Nucleus accumbens (tissue), 56 donors: ENCODE results near the gene IRAK2.
"Not testable (repeated sequence)": the region's sequence is repeated elsewhere in the genome, so short reads cannot be mapped to it uniquely, and the experiment has no call there.

Source experiments
- DNase-seq, 56 donors: peaks; one replicate each; lab custom pipeline; 2025; lab: John Stamatoyannopoulos, UW

The IRAK2 gene

GRCh38 chr3:10157031-10157430 is 7.7 kb upstream of the IRAK2 start:
- DNase-seq: no peak

DNA sequence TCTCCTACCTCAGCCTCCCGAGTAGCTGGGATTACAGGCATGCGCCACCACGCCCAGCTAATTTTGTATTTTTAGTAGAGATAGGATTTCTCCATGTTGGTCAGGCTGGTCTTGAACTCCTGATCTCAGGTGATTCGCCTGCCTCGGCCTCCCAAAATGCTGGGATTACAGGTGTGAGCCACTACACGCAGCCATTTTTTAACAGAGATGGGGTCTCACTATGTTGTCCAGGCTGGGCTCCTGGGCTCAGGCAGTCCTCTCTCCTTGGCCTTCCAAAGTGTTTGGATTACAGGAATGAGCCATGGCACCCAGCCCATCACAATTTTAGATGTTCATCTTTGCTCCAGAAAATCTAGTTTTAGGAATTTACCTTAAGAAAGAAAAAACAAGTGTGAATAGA is 6.2 kb upstream of the IRAK2 start:
- not testable (repeated sequence) for DNase-seq

DNA sequence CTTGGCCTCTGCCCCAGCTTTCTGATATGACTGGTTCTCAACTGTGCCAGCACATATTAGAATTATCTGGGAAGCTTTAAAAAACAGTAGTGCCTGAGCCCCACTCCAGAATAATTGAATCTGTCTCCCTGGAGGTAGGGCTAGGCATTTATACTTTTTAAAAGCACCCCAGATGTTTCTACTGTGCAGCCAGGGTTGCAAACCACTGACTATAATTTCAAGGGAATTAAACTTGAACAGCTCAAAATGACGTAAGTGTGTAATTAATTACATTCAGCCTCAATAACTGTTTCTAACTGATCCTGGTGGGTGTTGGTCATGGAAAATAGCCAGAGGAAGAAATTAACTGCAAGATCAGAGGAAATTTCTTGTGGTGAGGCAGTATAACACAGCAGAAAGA is 4.4 kb upstream of the IRAK2 start:
- no peak for DNase-seq

DNA sequence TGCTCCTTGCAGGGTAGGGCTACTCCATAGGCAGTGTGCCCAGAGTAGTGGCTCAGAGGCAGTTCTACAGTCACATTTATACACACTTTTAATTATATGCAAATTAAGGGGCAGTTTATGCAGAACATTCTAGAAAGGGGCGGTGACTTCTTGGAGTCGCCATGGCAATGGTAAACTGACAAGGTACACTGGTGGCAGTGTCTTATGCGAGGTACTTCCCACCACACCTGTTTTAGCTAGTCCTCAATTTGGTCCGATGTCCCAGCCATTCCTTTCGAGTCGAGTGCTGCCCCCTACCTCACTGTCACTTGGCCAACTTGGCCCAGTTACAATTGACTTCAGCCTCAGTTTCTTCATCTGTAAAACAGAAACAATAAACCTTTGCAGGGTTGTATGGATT is 3.8 kb upstream of the IRAK2 start:
- DNase-seq: no peak

DNA sequence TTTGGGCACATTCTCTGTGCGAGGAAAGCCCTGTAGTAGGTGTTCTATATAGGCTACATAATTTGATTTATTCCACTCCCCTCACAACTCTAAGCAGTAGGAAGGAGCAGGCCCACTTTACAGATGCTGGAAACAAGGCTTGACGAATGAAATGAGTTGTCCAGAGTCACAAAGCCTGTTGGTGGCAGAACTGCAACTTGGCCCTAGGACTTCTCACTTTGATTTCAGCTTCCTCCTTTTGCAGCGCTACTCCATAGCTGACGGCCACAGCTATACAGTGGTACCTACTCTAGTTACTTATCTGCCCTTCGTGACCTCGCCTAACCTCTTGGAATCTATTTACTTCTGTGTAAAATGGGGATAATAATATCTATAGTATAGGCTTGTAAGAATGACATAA is 2.5 kb upstream of the IRAK2 start:
- no peak for DNase-seq

DNA sequence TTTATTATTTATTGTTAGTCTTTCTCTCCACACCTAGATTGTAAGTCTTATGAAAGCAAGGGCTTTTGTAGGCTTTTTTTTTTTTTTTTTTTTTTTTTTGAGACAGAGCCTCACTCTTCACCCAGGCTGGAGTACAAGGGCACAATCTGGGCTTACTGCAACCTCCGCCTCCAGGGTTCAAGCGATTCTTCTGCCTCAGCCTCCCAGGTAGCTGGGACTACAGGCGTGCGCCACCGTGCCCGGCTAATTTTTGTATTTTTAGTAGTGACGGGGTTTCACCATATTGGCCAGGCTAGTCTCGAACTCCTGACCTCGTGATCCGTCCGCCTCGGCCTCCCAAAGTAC is 546 bp upstream of the IRAK2 start:
- DNase-seq: not testable (repeated sequence)

GRCh38 chr3:10166213-10166604 is 1.5 kb downstream of the IRAK2 start:
- DNase-seq: no peak

- DNase-seq: peak in 1 of 56 donors; percentile 5
These were observed 4.3 kb downstream of the IRAK2 start for GRCh38 chr3:10169000-10169496.

- DNase-seq: no peak
These were observed 6.3 kb downstream of the IRAK2 start for GRCh38 chr3:10170915-10171478.

DNA sequence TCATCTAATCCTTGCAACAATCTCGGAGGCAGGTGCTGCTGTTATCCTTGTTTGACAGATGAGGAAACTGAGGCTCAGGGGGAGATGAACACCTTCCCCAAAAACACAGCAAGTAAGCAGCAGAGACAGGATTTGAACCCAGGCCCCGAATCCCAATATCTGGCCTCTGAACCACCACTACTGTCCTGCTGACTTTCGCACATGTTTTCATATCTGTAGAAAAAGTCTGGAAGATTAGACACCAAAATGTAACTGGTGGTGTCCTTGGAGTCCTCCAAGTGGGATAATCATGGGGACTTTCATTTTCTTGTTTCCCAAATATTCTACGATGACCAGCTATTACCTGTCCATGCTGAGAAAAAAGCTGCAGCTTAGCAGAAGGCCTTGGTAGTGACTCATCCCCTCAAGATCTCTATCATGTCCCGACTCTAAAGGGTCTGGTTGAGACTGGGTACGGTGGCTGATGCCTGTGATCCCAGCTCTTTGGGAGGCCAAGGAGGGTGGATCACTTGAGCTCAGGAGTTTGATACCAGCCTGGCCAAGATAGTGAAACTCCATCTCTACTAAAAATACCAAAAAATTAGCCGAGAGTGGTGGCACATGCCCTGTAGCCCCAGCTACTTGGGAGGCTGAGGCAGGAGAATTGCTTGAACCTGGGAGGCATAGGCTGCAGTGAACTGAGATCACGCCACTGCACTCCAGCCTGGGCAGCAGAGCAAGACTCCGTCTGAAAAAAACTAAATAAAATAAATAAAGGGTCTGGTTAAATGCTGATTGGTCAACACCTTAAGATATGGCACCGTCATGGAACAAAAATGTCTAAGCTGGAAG is 8.6 kb downstream of the IRAK2 start:
- no peak for DNase-seq

DNA sequence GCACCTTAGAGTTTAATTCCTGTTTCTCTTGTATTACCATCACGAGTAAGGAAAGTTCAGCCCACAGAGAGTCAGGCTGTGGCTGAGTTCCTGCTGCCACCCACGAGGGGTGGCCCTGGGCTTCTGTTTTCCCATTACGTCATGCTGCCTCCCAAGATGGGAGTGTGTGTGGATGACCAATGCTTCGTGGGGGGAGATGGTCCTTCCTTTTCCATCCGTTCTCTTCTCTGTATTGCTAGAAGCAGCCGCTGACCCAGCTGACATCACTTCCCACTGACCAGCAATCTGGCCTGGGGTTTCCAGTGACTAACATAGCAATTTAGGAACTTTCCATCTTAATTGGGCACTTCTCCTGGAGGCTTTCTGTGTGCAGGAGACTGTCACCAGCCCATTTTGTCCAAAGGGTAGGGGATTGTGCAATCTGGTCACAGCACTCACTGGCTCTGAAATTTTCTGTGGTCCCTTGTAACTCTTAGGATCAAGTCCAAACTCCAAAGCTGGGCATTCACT is 9.3 kb downstream of the IRAK2 start:
- DNase-seq: peak in 37 of 56 donors; percentile 12 to 82 (median 42)

- DNase-seq: not testable (repeated sequence)
These were observed 10.6 kb downstream of the IRAK2 start for GRCh38 chr3:10175334-10175733.

GRCh38 chr3:10176150-10176549 is 11.4 kb downstream of the IRAK2 start:
- not testable (repeated sequence) for DNase-seq

DNA sequence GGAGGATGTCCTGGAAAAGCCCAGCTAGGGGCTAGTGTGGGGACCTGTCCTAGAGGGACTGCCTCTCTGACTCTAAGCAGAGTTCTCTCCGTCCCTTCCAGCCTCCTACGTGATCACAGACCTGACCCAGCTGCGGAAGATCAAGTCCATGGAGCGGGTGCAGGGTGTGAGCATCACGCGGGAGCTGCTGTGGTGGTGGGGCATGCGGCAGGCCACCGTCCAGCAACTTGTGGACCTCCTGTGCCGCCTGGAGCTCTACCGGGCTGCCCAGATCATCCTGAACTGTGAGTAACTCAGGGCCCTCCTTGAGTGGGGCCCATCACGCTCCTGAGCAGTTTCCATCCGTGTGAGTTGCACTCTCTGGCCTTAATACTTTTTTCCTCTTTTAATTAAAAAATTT is 13.0 kb downstream of the IRAK2 start:
- no peak for DNase-seq

DNA sequence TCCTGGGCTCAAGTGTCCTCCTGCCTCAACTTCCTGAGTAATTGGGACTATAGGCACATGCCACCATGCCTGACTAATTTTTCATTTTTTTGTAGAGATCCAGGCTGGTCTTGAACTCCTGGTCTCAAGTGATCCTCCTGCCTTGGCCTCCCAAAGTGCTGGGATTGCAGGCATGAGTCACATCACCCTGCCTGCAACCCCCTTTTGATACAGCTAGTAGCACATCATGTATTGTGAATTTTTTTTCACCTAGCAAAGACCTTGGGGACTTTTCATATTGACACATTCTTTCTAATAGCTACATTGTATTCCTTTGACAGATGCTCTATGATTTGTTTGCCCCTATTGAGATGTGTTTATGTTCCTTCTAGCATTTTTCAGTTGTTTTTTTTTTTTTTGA is 14.2 kb downstream of the IRAK2 start:
- no peak for DNase-seq

DNA sequence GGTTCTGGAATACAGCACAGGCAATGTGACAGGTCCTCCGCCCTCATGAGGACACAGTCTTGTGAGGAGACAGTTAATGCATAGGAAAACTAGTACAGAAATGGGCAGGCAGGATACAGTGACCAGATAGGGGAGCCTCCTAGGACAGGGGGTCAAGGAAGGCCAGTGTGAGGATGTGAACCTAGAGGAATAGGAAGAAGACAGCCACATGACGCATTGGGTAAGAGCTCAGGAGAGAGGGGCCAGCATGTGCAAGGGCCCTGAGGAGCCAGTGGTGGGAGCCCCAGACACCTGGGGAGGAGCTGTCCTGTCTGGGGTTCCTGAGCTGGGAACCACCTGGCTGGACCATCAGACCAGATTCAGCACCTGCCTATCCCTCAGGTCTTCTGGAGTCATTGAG is 15.6 kb downstream of the IRAK2 start:
- DNase-seq: no peak

- no peak for DNase-seq
These were observed 16.1 kb downstream of the IRAK2 start for GRCh38 chr3:10180738-10181295.

DNA sequence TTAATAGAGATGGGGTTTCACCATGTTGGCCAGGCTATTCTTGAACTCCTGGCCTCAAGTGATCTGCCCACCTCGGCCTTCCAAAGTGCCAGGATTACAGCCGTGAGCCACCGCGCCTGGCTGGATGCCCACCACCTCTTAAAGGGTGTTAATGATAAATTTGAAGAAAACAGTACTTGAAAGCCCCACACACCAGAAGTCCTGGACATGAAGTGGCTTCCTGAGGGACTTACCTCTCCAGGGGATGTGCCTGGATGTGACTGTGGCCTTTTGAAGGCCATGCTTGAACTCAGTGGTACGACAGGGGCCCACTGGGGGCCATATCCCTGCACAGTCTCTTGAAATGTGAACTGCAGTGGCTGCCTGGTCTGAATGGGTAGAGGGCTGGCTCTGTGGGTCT is 18.2 kb downstream of the IRAK2 start:
- no peak for DNase-seq

GRCh38 chr3:10184250-10184649 is 19.5 kb downstream of the IRAK2 start:
- DNase-seq: no peak

GRCh38 chr3:10185804-10186762 is 21.4 kb downstream of the IRAK2 start:
- peak in 1 of 56 donors; percentile 9 for DNase-seq
